HepG2 (cell line): ENCODE results near the gene TSEN54. TPM values are rescaled to one million over a fixed set of nuclear protein-coding genes. Genes with fewer than 3 reads are reported as not detected.

Experiments used
- FOXA3 ChIP-seq: IDR thresholded peaks from 2 replicates; pipeline ENCODE4 v1.6.1; 2016; ENCODE audit warnings: missing genetic modification reagents, missing compliant biosample characterization
- GTF3A ChIP-seq: sonication (generic); formaldehyde crosslinking; conservative IDR thresholded peaks from 2 replicates; pipeline ENCODE4 v1.4.0; 2020; ENCODE audit warnings: mild to moderate bottlenecking, missing genetic modification reagents
- JUNB ChIP-seq: sonication (generic); formaldehyde crosslinking; IDR thresholded peaks from 2 replicates; pipeline ENCODE4 v1.8.0; 2022; ENCODE audit warnings: missing genetic modification reagents, mild to moderate bottlenecking, borderline replicate concordance
- KLF16 ChIP-seq, 2 experiments: sonication (generic) in 1 of 2; formaldehyde crosslinking in 1 of 2; IDR thresholded peaks; 2 replicates each; pipeline versions ENCODE4 v1.6.1 to v1.8.0; 2016 to 2023; ENCODE audit warnings: missing genetic modification reagents in 2 of 2, missing compliant biosample characterization in 1 of 2
- MED1 ChIP-seq: sonication (generic); formaldehyde crosslinking; IDR thresholded peaks from 2 replicates; pipeline ENCODE4 v1.4.0; 2020; ENCODE audit warnings: missing genetic modification reagents
- MLLT10 ChIP-seq: sonication (generic); formaldehyde crosslinking; IDR thresholded peaks from 2 replicates; pipeline ENCODE4 v1.4.0; 2020; ENCODE audit warnings: missing genetic modification reagents
- NFRKB ChIP-seq: fragments of 450-650 bp; IDR thresholded peaks from 2 replicates; pipeline ENCODE4 v1.6.1; 2017
- NRL ChIP-seq: sonication (generic); formaldehyde crosslinking; IDR thresholded peaks from 2 replicates; pipeline ENCODE4 v1.5.0; 2020; ENCODE audit warnings: missing genetic modification reagents, mild to moderate bottlenecking, moderate library complexity, borderline replicate concordance
- SP140L ChIP-seq: sonication (generic); formaldehyde crosslinking; IDR thresholded peaks from 2 replicates; pipeline ENCODE4 v1.4.0; 2020; ENCODE audit warnings: missing genetic modification reagents, borderline replicate concordance
- ZC3H4 ChIP-seq: sonication (generic); formaldehyde crosslinking; IDR thresholded peaks from 2 replicates; pipeline ENCODE4 v1.4.0; 2020; ENCODE audit warnings: missing genetic modification reagents, borderline replicate concordance
- ZFP37 ChIP-seq: sonication (generic); formaldehyde crosslinking; IDR thresholded peaks from 2 replicates; pipeline ENCODE4 v1.4.0; 2020; ENCODE audit warnings: missing genetic modification reagents, borderline replicate concordance
- ZNF143 ChIP-seq: sonication (generic); formaldehyde crosslinking; IDR thresholded peaks from 2 replicates; pipeline ENCODE4 v1.4.0; 2020; ENCODE audit warnings: missing genetic modification reagents
- ZNF230 ChIP-seq: sonication (generic); formaldehyde crosslinking; IDR thresholded peaks from 2 replicates; pipeline ENCODE4 v1.4.0; 2020; ENCODE audit warnings: mild to moderate bottlenecking, missing genetic modification reagents
- ZNF235 ChIP-seq: sonication (generic); formaldehyde crosslinking; IDR thresholded peaks from 2 replicates; pipeline ENCODE4 v1.8.1; 2023; ENCODE audit warnings: mild to moderate bottlenecking, missing genetic modification reagents, borderline replicate concordance
- ZNF253 ChIP-seq: sonication (generic); formaldehyde crosslinking; IDR thresholded peaks from 2 replicates; pipeline ENCODE4 v1.8.0; 2022; ENCODE audit warnings: mild to moderate bottlenecking, missing genetic modification reagents, borderline replicate concordance
- ZNF550 ChIP-seq: sonication (generic); formaldehyde crosslinking; IDR thresholded peaks from 2 replicates; pipeline ENCODE4 v1.4.0; 2020; ENCODE audit warnings: mild to moderate bottlenecking, missing genetic modification reagents, borderline replicate concordance
- ZNF724P ChIP-seq: sonication (generic); formaldehyde crosslinking; IDR thresholded peaks from 2 replicates; pipeline ENCODE4 v1.8.0; 2022; ENCODE audit warnings: missing genetic modification reagents, borderline replicate concordance
- ZSCAN31 ChIP-seq: sonication (generic); formaldehyde crosslinking; IDR thresholded peaks from 2 replicates; pipeline ENCODE4 v1.5.0; 2020; ENCODE audit warnings: low read depth, mild to moderate bottlenecking, missing genetic modification reagents
- polyA plus RNA-seq, 8 experiments: library from polyadenylated mRNA; depleted of rRNA in 3 of 8; stranded (reverse) in 7 of 8; unstranded in 1 of 8; fragments of >200 nt; fragmentation: Illumina TruSeq in 4 of 8; extraction: Trizol in 4 of 8; gene quantifications; 2 replicates each; pipeline versions ENCODE4 v1.2.1 to v1.2.3, GENCODE V29; 2011 to 2016; ENCODE audit warnings: low read depth in 4 of 8, missing spikeins in 1 of 8, mixed read lengths in 1 of 8; ENCODE audit not compliant: insufficient read depth in 1 of 8
- total RNA-seq, 5 experiments: library from RNA; depleted of rRNA; stranded (reverse); fragments of >200 nt; fragmentation: Illumina TruSeq; extraction: Trizol; gene quantifications; 2 replicates each; pipeline ENCODE4 v1.2.3, GENCODE V29; 2016; ENCODE audit warnings: low read depth in 1 of 5
- TF ChIP-seq, protein P1 (sequence below): sonication (generic); formaldehyde crosslinking; IDR thresholded peaks from 2 replicates; pipeline ENCODE4 v1.4.0; 2020; ENCODE audit warnings: low read depth, mild to moderate bottlenecking, missing genetic modification reagents
- TF ChIP-seq, protein P2 (sequence below): sonication (generic); formaldehyde crosslinking; IDR thresholded peaks from 2 replicates; pipeline ENCODE4 v1.8.0; 2022; ENCODE audit warnings: mild to moderate bottlenecking, missing genetic modification reagents; ENCODE audit not compliant: insufficient replicate concordance
- TF ChIP-seq, protein P3 (sequence below): fragments of 450-650 bp; IDR thresholded peaks from 2 replicates; pipeline ENCODE4 v1.6.1; 2017
- TF ChIP-seq, protein P4 (sequence below): sonication (generic); formaldehyde crosslinking; IDR thresholded peaks from 2 replicates; pipeline ENCODE4 v1.8.0; 2022; ENCODE audit warnings: mild to moderate bottlenecking, missing genetic modification reagents, borderline replicate concordance
- TF ChIP-seq, protein P5 (sequence below): sonication (generic); formaldehyde crosslinking; IDR thresholded peaks from 2 replicates; pipeline ENCODE4 v1.5.0; 2020; ENCODE audit warnings: mild to moderate bottlenecking, missing genetic modification reagents, borderline replicate concordance

The TSEN54 gene
- total and polyA plus RNA-seq, 2 of the 13 experiments (the other 11 are each of a cell fraction or from before 2014, with no cell fraction given), result 62.9 to 63.3 TPM

DNA sequence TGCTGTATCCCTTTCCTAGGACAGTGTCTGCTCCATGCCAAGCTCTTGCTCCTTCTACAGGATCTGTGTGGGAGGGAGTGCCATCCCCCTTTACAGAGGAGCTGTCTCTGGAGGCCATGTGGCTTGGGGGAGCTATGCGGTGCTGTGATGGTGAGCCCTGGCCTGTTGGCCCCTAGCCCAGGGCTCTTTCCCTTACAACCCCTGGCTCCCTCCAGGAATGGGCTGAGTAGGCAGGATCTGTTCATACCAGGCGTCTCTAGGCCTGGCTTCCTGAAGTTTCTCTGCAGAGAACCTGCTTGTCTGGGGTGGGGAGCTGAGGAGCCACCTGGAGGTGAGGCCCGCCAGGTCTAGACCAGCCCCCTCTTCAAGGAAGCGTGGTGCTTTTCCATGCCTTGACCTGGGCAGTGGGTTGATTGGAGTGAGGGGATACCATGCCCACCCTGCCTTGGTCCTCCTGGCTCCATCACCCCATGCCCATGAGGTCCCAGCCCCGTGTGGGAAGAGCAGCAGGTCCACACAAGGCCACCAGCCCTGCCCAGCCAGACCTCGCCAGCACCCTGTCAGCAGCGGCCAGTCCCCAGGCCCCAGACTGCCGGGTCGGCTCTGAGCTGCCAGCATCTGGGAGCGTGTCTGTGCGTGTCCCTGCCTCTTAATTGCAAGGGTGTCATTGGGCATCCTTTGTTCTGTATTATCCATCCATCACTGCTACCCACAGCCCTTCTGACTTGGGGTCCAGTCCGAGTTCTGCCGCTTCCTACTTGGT, 23.8 kb downstream of the TSEN54 start (continued):
- TF ChIP-seq KLF16 (CRISPR knock-in tag; IDR thresholded peaks at IDR 0.05) (no peak), SP140L (CRISPR knock-in tag) (no peak), GTF3A (no peak), MED1 (CRISPR knock-in tag) (no peak), ZNF724P (CRISPR knock-in tag) (no peak), ZFP37 (CRISPR knock-in tag) (no peak), NFRKB (no peak), FOXA3 (no peak), ZNF550 (CRISPR knock-in tag) (no peak), JUNB (CRISPR knock-in tag) (no peak), ZNF253 (CRISPR knock-in tag) (no peak), ZSCAN31 (CRISPR knock-in tag) (no peak), NRL (peak; percentile 61; the same call in 1 of the 2 replicates), ZNF235 (CRISPR knock-in tag) (no peak), MLLT10 (CRISPR knock-in tag) (no peak), ZC3H4 (CRISPR knock-in tag) (no peak), ZNF143 (CRISPR knock-in tag) (no peak), ZNF230 (CRISPR knock-in tag) (no peak)
- TF ChIP-seq, protein P1, sequence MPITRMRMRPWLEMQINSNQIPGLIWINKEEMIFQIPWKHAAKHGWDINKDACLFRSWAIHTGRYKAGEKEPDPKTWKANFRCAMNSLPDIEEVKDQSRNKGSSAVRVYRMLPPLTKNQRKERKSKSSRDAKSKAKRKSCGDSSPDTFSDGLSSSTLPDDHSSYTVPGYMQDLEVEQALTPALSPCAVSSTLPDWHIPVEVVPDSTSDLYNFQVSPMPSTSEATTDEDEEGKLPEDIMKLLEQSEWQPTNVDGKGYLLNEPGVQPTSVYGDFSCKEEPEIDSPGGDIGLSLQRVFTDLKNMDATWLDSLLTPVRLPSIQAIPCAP (CRISPR knock-in tag), result peak; percentile 28; the same call in 1 of the 2 replicates
- TF ChIP-seq, protein P2, sequence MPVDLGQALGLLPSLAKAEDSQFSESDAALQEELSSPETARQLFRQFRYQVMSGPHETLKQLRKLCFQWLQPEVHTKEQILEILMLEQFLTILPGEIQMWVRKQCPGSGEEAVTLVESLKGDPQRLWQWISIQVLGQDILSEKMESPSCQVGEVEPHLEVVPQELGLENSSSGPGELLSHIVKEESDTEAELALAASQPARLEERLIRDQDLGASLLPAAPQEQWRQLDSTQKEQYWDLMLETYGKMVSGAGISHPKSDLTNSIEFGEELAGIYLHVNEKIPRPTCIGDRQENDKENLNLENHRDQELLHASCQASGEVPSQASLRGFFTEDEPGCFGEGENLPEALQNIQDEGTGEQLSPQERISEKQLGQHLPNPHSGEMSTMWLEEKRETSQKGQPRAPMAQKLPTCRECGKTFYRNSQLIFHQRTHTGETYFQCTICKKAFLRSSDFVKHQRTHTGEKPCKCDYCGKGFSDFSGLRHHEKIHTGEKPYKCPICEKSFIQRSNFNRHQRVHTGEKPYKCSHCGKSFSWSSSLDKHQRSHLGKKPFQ (CRISPR knock-in tag), result no peak
- TF ChIP-seq, protein P3, sequence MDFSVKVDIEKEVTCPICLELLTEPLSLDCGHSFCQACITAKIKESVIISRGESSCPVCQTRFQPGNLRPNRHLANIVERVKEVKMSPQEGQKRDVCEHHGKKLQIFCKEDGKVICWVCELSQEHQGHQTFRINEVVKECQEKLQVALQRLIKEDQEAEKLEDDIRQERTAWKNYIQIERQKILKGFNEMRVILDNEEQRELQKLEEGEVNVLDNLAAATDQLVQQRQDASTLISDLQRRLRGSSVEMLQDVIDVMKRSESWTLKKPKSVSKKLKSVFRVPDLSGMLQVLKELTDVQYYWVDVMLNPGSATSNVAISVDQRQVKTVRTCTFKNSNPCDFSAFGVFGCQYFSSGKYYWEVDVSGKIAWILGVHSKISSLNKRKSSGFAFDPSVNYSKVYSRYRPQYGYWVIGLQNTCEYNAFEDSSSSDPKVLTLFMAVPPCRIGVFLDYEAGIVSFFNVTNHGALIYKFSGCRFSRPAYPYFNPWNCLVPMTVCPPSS, result no peak
- TF ChIP-seq, protein P4, sequence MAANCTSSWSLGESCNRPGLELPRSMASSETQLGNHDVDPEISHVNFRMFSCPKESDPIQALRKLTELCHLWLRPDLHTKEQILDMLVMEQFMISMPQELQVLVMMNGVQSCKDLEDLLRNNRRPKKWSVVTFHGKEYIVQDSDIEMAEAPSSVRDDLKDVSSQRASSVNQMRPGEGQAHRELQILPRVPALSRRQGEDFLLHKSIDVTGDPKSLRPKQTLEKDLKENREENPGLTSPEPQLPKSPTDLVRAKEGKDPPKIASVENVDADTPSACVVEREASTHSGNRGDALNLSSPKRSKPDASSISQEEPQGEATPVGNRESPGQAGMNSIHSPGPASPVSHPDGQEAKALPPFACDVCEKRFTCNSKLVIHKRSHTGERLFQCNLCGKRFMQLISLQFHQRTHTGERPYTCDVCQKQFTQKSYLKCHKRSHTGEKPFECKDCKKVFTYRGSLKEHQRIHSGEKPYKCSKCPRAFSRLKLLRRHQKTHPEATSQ (CRISPR knock-in tag), result no peak
- TF ChIP-seq, protein P5, sequence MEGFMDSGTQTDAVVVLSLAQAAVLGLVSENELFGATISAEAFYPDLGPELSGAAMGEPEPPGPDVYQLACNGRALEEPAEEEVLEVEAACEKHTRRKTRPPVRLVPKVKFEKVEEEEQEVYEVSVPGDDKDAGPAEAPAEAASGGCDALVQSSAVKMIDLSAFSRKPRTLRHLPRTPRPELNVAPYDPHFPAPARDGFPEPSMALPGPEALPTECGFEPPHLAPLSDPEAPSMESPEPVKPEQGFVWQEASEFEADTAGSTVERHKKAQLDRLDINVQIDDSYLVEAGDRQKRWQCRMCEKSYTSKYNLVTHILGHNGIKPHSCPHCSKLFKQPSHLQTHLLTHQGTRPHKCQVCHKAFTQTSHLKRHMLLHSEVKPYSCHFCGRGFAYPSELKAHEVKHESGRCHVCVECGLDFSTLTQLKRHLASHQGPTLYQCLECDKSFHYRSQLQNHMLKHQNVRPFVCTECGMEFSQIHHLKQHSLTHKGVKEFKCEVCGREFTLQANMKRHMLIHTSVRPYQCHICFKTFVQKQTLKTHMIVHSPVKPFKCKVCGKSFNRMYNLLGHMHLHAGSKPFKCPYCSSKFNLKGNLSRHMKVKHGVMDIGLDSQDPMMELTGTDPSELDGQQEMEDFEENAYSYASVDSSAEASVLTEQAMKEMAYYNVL (CRISPR knock-in tag), result no peak
